Activated CD4-positive, alpha-beta T cell treated with anti-CD3 and anti-CD28 coated beads, Interleukin-2, amount 50 U/mL, for 1 hour (primary cell): Measurements from ENCODE around the gene BRCC3.
A peak's percentile ranks its signal among the peaks of the same experiment; 100 is the strongest.

Source experiments
- DNase-seq: peaks from one replicate; pipeline ENCODE4 v3.0.0-alpha.2; 2020

BRCC3 gene

DNA sequence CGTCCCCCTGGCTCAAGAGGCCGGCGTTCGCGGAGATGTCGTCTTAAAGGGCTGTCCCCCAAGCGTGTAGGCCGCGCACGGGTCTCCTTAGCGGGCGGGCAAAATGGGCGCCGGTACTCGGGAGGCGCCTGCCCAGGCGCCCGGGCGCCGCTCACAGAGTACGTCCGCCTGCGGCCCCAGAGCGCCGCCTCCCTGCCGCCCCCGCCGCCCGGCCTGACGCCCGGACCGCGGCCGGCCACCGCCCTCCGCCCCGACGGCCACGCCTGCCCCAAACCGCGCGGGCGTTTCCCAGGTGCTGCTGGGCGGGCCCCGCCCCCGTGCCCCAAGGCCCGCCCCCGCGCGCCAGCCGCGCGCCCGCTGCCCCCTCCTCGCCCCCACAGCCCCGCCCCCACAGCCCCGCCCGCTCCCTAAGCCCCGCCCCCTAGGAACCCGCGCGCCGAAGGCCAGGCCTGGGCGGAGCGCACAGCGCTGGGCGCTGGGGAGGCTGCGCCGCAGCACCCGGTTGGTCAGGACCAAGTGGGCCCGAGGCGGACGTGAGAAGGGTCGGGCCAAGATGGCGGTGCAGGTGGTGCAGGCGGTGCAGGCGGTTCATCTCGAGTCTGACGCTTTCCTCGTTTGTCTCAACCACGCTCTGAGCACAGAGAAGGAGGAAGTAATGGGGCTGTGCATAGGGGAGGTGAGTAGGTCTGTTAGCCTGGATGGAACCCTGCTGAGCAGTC is at the start of gene BRCC3, which contains the start of the genes CMC4 and MTCP1:
Gene BRCC3 (plus strand): TSS at position 534 of the 719 bp plus-strand sequence. CDS start 20 bp downstream, at position 554.
Gene CMC4 (minus strand): TSS at position 162 of the 719 bp plus-strand sequence. CDS start 7,113 bp downstream, outside the sequence.
Gene MTCP1 (minus strand): TSS at position 162 of the 719 bp plus-strand sequence. CDS start 5,126 bp downstream, outside the sequence.
- peak; percentile 63 for DNase-seq

DNA sequence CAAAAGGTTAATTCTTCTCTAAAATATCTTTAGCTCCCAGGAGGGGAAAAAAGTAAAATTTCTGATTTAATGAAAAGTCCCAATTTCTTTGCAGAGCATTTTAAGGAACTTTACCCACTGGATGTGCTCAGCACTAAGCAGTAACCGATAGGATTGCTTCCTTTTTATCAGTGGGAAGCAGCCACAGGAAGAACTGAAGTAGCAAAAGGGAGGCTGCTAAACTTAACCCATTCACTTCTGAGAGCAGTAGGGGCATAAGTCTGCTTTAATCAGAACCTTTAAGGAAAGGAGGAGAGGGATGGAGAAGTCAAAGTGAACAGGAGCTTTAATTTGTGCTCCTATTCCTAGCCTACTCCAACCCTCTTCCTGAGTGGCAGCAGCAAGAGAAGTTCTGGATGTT is 48.7 kb upstream of the BRCC3 start, which contains the start of gene F8:
Gene F8 (minus strand): TSS at position 139 of the 400 bp plus-strand sequence. CDS start 171 bp downstream, outside the sequence.
- DNase-seq = no peak

DNA sequence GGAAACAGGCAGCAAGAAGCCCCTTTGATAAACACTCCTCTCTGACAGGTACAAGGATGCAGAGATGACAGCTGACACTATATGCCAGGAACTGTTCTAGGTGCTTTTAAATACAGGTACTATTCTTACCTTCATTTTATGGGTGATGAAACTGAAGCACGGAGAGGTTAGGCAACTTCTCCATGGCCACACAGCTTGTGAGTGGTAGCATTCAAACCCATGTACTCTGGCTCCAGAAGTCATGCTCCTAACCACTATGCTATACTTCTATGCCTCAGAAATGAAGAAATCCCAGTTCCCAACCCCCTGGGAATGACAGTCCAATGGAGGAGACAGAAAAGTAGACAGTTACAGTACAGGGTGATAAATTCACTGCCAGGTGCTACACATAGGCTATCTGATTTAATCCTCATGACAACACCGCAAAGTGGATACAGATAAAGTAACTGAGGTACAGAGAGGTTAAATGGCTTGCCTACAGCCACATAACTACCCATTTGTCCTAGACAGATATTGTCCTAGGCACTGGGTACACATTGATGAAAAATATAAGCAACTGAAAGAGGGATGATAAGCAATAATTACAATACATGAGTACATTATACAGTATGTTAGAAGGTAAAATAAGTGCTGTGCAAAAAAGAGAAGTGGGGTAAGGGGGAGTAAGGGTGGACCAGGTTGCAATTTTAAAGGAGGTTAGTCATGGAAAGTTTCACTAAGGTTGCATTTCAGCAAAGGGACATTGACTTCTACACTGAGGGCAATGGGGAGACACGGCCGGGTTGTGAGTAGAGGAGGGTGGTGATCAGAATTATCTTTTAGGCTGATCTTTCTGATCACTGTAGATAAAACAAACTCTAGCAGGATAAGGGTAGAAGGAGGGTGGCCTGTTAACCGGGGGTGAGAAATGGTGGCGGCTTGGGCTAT is 47.1 kb upstream of the BRCC3 start:
- DNase-seq = no peak

DNA sequence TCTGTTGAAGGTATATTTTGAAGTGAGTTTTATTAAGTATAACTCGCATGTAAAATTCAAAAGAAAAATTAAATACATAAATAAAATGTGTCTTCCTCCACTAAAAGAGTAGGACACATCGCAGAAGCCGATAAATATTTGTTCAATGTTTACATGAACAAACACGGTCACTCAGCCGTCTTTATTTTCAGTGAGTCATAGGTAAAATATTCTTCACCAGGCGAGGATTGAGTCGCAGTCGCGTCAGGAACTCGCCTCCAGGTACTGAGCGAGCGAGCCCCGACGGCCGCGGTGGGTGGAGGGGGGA is 44.9 kb upstream of the BRCC3 start:
- DNase-seq = no peak

DNA sequence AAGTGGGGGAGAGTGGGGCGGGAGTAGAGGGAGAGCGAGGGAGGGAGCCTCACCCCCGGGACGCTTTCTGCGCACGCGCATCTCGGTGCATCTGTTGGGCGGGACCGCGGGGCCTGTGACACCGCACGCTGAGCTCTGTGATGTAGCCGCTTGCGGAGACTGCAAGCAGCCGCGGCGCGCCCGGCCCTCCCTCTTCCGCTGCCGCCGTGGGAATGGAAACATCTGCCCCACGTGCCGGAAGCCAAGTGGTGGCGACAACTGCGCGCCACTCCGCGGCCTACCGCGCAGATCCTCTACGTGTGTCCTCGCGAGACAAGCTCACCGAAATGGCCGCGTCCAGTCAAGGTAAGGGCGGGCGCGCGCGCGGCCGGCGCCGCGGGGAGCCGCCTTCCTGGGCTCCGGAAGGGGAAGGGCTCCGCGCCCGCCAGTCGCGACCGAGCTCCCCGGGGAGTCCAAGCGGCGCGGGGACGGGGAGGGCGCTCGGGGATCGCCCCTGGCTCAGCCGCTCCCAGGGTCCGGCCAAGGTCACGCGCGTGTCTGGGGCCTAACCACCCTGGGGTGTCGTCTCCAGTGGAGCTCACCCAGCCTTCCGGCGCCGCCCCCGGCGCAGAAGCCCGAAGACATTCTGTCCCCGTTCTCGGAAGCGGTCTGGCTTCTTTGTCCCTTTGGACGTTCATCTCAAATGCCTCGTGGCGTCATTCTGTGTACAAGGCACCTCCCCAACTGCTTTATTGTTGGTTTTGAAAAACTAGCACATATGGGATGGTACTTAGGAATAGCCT is 44.4 kb upstream of the BRCC3 start, which contains the start of gene FUNDC2:
Gene FUNDC2 (plus strand): TSS at position 118 of the 782 bp plus-strand sequence. CDS start 95 bp downstream, at position 213.
- peak; percentile 90 for DNase-seq

DNA sequence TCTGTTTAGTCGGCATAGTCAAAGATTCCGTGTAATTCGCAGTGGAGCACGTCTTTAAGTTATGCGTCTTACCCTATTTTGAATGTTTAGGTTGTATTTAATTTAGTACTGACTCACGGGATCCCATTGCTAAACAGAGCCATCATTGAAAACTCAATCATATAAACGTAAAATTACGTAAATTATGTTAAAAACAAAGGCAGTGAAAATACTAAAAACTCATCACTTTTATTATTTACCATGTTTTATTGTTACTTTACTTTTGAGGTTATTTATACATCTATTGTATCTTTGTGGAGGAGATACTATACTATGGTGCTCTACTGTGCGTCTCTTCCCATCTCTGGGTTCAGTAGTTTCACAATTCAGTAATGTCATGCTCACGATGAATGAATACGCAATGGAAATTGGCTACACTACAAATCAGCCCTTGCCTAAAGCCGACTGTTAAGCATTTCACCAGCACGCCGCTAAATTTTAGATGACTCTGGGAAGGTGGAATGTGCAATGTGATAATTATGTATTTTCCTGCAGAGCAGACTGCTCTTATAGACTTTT is 43.7 kb upstream of the BRCC3 start:
- DNase-seq = no peak

DNA sequence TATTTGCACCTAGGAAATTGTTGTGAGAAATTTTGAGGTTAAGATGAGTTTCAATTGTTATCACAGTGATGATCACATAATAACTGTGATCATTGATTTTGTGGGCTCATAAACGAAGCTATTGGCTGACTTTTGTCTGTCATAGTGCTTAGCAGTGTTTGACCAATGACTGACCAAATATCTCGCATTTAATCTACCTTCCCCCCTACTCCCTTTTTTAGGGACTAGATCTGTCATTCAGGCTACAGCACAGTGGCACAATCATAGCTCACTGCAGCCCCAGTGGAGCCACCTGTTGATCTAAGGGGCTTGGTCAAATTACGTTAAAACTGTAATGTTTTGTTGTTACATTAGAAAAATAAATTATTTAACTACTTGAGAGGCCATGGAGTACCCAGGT is 43.2 kb upstream of the BRCC3 start:
- DNase-seq = no peak

DNA sequence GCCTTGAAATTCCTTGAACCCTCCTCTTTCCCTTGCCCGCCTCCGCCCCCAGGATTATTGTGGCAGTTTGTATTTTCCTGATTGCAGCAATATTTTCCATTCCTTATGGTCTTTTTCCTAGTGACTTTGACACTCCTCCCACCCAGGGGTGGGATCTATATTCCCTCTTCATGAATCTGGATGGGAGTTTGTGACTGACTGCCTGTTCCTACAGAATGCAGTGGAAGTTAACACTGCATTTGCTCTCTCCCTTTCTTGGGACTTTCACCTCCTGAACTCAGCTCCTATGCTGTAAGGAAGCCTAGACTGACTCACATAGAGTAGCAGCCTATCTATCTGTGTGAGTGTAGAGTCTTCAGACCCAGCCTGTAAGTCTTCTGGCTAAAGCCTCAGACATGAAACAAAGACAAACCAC is 42.4 kb upstream of the BRCC3 start:
- DNase-seq = no peak

DNA sequence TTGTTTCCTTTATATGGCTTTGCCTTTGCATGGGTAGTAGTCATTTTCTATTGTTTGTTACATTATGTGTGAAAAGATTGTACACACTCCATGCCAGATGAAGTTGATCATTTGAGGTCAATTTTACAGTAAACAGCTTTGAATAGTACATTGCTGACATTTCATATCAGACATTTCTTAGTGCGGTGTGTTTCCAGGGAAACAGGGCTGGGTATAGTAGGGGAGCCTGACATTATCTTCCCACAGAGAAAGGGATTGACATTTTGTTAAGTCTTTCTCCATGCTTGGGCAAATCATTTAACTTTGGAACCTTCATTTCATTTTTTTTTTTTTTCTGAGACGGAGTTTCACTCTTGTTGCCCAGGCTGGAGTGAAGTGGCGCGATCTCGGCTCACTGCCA is 39.7 kb upstream of the BRCC3 start:
- DNase-seq = no peak

DNA sequence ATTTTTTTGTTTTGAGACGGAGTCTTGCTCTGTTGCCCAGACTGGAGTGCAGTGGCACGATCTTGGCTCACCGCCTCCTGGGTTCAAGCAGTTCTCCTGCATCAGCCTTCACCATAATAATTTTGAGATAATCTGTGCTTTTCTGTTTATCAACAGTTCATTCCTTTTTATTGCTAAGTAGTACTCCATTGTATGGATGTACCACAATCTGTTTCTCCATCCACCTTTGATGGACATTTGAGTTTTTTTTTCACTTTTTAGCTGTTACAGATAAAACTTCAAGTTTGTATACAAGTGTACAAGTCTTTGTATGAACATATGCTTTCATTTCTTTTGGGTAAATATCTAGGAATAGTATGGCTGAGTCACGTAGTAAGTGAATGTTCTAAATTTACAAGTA is 35.6 kb upstream of the BRCC3 start:
- DNase-seq = no peak

DNA sequence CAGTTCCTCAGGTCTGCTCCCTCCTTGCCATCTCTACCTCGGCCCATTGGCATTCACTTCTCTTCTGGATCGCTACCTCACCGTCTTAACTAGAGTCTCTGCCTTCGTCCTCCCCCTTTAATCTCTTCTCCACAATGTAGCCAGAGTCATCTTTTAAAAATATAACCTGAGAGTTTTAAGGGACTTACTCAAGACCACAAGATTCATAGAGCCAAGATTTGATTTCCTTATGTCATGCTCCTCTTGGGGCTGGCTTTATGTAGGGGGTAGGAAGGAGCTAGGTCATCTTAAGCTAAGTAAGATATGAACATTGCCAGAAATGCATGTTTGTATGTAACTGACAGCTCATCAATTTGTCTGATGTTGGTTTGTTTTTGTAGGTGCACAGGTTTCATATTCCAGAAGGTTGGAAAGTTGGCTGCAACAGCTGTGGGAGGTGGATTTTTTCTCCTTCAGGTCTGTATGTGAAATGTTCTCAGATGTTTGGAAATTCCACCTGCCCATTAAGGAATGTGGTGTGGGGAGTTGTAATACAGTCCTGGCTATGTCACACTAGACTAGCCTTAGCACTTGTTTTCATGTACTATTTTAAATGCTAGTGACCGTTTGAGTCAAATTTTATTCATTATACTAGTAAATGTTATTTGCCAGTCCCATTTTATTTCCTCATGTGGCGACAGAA is 25.0 kb upstream of the BRCC3 start:
- no peak for DNase-seq

DNA sequence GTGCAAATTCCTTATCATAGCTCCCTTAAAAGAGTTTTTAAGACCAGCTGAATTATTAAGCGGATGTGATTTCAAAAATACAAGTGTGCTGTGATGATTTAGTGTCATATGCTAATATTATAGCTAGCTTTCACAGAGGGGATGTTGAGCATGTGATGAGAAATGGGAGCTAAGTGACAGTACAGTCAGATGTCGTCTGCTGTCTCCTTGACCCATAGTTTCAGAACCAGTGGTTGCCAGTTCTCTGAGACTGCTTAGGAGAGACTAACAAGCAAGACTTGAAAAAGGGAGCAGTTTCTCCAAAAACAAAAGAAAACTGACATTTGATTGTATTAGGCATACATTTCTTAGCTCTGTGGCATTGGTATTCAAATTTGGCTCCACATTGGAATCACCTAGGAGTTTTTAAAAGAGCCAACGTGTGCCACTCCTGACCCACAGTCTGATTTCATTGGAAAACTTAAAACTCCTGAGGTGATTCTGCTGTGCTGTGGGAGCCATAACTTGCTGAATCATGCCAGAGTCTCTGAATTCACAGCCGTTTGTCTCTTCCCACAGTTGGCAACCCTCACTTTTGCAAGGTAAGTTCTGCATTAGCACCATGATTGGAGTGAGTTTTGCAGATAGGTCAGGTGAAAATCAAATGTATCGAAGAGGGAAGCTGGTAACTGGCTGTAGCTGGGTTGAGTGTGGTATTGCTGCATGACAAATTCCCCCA is 24.3 kb upstream of the BRCC3 start:
- no peak for DNase-seq

DNA sequence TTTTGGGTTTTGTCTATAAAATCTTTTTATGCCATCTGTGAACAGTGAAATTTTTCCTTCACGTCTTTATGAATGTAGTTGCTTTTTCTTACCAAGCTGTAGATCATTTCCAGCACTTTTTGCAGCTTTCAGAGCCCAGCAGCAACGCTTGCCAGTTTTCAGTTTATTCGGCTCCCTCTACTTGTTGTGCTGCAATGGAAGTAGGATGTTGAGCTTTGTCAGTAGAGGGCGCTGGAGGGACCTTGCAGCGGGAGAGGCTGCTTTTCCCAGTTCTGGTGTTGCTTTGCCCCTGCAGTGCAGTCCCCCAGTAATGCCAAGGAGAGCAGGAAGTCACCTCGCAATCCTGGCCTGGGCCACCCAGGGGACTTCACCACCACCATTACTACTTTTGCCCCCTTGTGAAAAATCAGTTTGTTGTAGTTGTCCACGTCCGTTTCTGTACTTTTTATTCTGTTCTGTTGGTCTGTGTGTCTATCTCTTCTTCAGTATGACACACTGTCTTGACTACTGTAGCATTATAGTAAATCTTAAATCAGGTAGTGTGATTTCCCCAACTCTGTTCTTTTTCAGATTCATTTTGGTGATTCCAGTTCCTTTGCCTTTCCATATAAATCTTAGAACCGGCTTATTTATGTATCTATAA is 22.2 kb upstream of the BRCC3 start:
- DNase-seq = peak; percentile 43

DNA sequence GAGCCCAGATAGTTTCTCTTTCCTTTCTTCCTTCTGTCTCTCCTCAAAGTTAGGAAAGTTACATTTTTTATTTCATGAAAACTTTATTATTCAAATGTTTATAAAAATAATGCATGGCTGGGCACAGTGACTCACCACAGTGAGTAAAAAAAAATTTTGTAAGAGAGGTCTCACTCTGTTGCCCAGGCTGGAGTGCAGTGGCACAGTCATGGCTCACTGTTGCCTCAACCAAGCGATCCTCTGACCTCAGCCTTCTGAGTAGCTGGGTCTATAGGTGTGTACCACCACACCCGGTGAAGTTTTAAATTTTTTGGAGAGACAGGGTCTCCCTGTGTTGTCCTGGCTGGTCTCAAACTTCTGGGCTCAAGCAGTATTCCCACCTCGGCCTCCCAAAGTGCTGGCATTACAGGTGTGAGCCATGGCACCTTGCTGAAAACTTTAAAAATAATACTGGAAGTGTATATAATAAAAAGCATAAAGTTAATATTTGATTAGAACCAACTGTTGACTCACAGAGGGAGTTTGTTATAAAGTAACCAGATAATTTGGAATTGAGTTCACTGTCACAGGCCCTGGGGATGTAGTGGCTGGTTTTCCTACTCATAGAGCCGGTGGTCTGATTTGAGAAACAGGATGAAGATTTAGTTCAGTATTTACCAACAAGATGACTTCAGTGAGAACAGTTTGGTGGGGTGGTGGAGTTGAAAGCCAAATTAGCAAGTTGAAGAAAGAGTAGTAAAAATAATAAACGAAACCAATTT is 18.4 kb upstream of the BRCC3 start:
- no peak for DNase-seq

DNA sequence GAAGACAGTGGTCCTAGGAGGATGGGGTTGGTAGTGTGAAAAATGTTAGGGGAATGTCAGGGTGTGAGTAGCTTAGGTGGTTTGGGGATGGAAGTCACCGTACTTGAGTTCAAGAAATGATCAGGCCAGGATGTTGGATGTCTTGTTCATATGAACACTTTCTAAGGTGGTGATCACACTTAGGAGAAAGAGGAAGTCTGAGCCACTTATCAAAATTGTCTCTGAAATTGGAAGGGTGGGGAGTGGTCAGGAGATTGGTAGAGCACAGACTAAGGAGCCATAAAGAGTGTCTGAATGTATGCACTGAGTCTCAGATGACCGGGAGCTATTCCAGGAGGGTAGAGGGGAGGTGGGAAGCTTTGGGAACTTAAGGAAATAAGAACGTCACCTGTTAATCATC is 17.7 kb upstream of the BRCC3 start:
- no peak for DNase-seq

DNA sequence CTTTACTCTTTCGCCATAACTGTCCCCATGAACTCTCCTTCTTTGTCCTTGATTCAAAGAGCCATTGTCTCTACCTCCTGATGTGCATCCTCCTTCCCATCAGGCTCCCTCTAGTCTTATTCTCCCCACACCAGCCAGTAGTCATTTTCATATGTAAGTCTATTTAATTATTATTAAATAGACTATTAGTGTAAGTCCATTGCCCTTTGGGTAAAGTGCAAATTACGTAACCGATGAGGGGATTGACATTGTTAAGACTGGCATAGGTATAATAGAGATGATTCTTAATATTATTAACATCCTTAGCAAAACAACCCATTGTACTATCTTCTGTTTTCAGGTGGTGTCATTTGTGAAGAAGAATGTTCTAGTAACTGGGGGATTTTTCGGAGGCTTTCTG is 17.1 kb upstream of the BRCC3 start:
- no peak for DNase-seq

DNA sequence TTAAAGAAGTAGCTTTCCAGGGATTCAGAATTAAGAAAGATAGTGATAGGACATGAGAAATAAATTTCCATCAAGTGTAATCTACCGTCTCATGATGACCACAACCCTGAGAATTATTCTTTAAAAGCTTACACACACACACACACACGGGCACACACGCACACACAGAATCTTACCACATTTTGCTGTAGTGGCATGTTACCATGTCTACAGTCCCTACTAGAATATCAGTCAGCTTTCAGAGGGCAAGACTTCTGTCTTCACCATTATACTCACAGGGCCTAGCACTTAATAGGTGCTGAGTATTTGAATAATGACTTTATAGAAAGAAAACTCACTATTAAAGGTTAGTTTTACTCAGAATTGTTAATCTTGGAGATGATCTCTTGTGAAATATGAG is 15.8 kb upstream of the BRCC3 start:
- DNase-seq = no peak

DNA sequence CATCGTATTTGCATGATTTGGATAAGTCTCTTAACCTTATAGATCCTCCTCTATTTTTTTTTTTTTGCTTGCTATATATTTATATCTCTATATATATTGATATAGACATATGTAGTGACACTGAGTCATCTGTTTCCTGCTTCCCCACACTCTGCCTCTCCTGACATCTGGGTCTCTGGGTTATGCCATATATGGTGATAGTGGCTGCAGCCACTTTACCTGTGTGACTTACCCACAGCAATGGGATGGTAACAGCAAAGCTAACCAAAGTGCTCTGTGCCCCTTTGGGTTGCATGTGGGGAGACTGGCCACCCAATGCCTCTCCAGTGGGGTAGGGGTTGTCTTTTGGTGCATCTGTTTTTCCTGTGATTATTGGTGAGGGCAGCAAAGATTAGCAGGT is 14.8 kb upstream of the BRCC3 start:
- no peak for DNase-seq

DNA sequence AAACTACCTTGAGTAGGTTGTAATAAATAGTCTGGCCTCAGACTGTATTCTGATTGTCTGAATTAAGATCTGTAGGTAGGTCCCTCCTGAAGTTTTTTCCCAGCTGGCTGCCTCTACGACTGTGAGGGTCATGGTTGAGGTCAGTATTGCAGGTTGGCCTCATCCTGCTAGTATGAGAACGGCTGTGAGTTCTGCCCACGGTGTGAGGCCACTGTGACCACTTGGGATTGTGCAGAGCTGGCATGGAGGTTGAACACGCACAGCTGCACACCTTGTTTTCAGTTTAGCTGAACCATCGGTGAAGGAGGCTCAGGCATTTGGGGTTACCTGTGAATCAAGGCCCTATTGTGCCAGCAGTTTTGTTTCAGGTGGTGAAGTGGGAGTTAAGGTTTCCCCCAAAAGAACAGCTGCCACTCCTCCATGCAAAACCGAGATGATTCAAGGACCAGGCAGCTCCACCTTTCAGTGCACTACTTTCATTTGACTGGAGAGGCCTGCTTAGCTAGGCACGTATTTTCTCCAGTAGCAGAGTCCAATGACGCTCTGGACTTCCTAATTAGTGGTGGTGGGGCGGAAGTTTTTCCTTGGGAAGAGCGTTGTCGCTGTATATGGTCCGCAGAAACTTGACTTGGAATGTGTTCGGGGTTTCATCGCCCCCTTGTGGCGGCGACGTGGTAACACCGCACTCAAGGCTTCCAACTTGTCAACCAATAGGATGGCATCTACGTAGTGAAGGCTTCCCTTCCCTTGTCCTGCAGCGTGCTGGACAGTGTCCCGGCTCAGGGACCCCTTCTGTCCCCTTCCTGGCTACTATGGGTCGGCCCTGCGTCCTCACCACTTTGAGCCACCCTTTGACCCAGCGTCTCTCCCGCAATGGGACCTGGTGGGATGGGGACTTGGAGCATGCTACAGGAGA is 14.2 kb upstream of the BRCC3 start:
- peak; percentile 43 for DNase-seq
